HG03432 (cell line): ENCODE data around the gene CLEC5A.
A peak's percentile ranks its signal among the peaks of the same experiment; 100 is the strongest.
"Not testable (repeated sequence)": the region's sequence is repeated elsewhere in the genome, so short reads cannot be mapped to it uniquely, and the experiment has no call there.

Experiments
- ATAC-seq: cut with Tn5 transposase; IDR thresholded peaks from one replicate; pipeline ENCODE4 v1.9.1; 2021; ENCODE audit warnings: mild to moderate bottlenecking, moderate library complexity; ENCODE audit not compliant: unreplicated experiment

CLEC5A gene

GRCh38 chr7:141946796-141947195 is at the start of gene CLEC5A:
Gene CLEC5A, minus strand, starts transcription at chr7:141946974. Its CDS starts 682 bp downstream, at chr7:141946292.
- ATAC-seq: no peak

- ATAC-seq: no peak
Measured at GRCh38 chr7:141993354-141993753, 46.6 kb upstream of the CLEC5A start.

- ATAC-seq: no peak
Measured at GRCh38 chr7:141992688-141993087, 45.9 kb upstream of the CLEC5A start.

GRCh38 chr7:141992156-141992555 is 45.4 kb upstream of the CLEC5A start:
- no peak for ATAC-seq

GRCh38 chr7:141991140-141991539 is 44.4 kb upstream of the CLEC5A start:
- ATAC-seq: no peak

- ATAC-seq: no peak
Measured at GRCh38 chr7:141990011-141990725, 43.4 kb upstream of the CLEC5A start.

- ATAC-seq: not testable (repeated sequence)
Measured at GRCh38 chr7:141987803-141988202, 41.0 kb upstream of the CLEC5A start.

GRCh38 chr7:141986923-141987322 is 40.1 kb upstream of the CLEC5A start:
- no peak for ATAC-seq

- not testable (repeated sequence) for ATAC-seq
Measured at GRCh38 chr7:141985926-141986325, 39.2 kb upstream of the CLEC5A start.

GRCh38 chr7:141979568-141979967 is 32.8 kb upstream of the CLEC5A start:
- no peak for ATAC-seq

- no peak for ATAC-seq
Measured at GRCh38 chr7:141978351-141978750, 31.6 kb upstream of the CLEC5A start.

GRCh38 chr7:141976524-141977245 is 29.9 kb upstream of the CLEC5A start:
- no peak for ATAC-seq

- ATAC-seq: peak; percentile 81
Measured at GRCh38 chr7:141975806-141976523, 29.2 kb upstream of the CLEC5A start.

- ATAC-seq: no peak
Measured at GRCh38 chr7:141974831-141975230, 28.1 kb upstream of the CLEC5A start.

GRCh38 chr7:141973673-141974072 is 26.9 kb upstream of the CLEC5A start, which contains the start of gene TAS2R38:
Gene TAS2R38, minus strand, starts transcription at chr7:141973773. Its CDS starts 84 bp downstream, at chr7:141973689.
- ATAC-seq: no peak

- peak; percentile 85 for ATAC-seq
Measured at GRCh38 chr7:141960687-141961422, 14.1 kb upstream of the CLEC5A start.

- no peak for ATAC-seq
Measured at GRCh38 chr7:141956084-141956483, 9.3 kb upstream of the CLEC5A start.

- ATAC-seq: no peak
Measured at GRCh38 chr7:141954334-141954733, 7.6 kb upstream of the CLEC5A start.

- no peak for ATAC-seq
Measured at GRCh38 chr7:141952461-141952860, 5.7 kb upstream of the CLEC5A start.

- ATAC-seq: no peak
Measured at GRCh38 chr7:141950806-141951205, 4.0 kb upstream of the CLEC5A start.

GRCh38 chr7:141949911-141950310 is 3.1 kb upstream of the CLEC5A start:
- no peak for ATAC-seq
